ENCODE measurements around the gene GRAP2. TPM values are rescaled to one million over a fixed set of nuclear protein-coding genes. Genes with fewer than 3 reads are reported as not detected.

GRAP2 gene
- total and polyA plus RNA-seq, 2 of the 4 experiments (the other 2 are of a cell fraction) = not detected

GRCh38 chr22:39877079-39877845 lies 23.6 kb upstream of the GRAP2 start:
- WGBS, 2 experiments (ENCODE audit: extremely low coverage in 2 of 2, insufficient read length in 1 of 2) = no CpG with 5 or more reads among the region's 6 CpGs
- no peak for DNase-seq

More at GRCh38 chr22:39877079-39877845, 23.6 kb upstream of the GRAP2 start:
- Histone ChIP-seq H3K14ac (replicated peaks; ENCODE audit: low read depth, low read length) (no peak overlapping the region), H3K9ac (ENCODE audit: low read depth, low read length) (no peak overlapping the region), H2AFZ (replicated peaks; ENCODE audit: low read length, poor library complexity) (no peak overlapping the region), H3K23ac (ENCODE audit: low read depth, low read length) (no peak overlapping the region), H4K8ac (ENCODE audit: low read depth in 2 of 2, low read length in 2 of 2) (no peak overlapping the region), H2BK5ac (ENCODE audit: low read depth, low read length, poor library complexity, severe bottlenecking) (no peak overlapping the region), H3K18ac (ENCODE audit: low read depth, low read length) (no peak overlapping the region), H3K27me3 (ENCODE audit: control insufficient read depth, insufficient read depth, low read length) (peaks cover 24% of the 10 kb centered on the region), H4K20me1 (ENCODE audit: insufficient read depth, low read length) (no peaks in the 10 kb centered on the region), H4K91ac (ENCODE audit: insufficient read depth, low read depth, low read length) (no peak overlapping the region), H2BK120ac (ENCODE audit: low read depth, low read length) (no peak overlapping the region), H2BK20ac (ENCODE audit: low read depth, low read length) (no peak overlapping the region), H3K9me1 (ENCODE audit: insufficient read depth, low read length) (no peaks in the 10 kb centered on the region), H3K27ac (ENCODE audit: insufficient read depth, low read length) (no peak overlapping the region), H3K79me1 (ENCODE audit: low read depth in 1 of 2, low read length in 2 of 2) (no peaks in the 10 kb centered on the region), H3K4me1 (ENCODE audit: control insufficient read depth, insufficient read depth, low read length) (no peaks in the 10 kb centered on the region), H2AK9ac (replicated peaks; ENCODE audit: low read depth, low read length, poor library complexity) (no peak overlapping the region), H2AK5ac (ENCODE audit: low read depth, low read length) (no peak overlapping the region), H3K36me3 (ENCODE audit: control insufficient read depth, insufficient read depth, low read length) (no peaks in the 10 kb centered on the region), H2BK15ac (ENCODE audit: low read depth, low read length) (no peak overlapping the region), H4K5ac (ENCODE audit: low read depth, low read length) (no peak overlapping the region), H3K4me2 (ENCODE audit: low read depth, low read length) (no peak overlapping the region), H3K56ac (ENCODE audit: extremely low read depth, insufficient read depth, low read length) (no peak overlapping the region), H3K9me3 (ENCODE audit: control insufficient read depth, insufficient read depth, low read length) (peaks cover 1% of the 10 kb centered on the region; the same call in 1 of the 2 replicates), H3K4ac (ENCODE audit: low read depth, low read length) (no peak overlapping the region), H3K4me3 (ENCODE audit: insufficient read depth, low read depth, low read length) (no peak overlapping the region)
- no peak for TF ChIP-seq NFE2L2 (IDR thresholded peaks at IDR 0.05; ENCODE audit: low read depth, low read length)
- TF ChIP-seq RCOR1 (IDR thresholded peaks at IDR 0.05; ENCODE audit: insufficient replicate concordance, low read length) = no peak
- no peak for TF ChIP-seq POLR2A (IDR thresholded peaks at IDR 0.05; ENCODE audit: low read depth, low read length)
- TF ChIP-seq USF2 (IDR thresholded peaks at IDR 0.05; ENCODE audit: low read depth, low read length) = no peak
- ChIA-PET POLR2A (ENCODE audit: unreplicated experiment) (no interaction called here), CTCF (interaction anchor here (0.6 kb wide), 1 partner anchor 381 kb away, joined by 4 read pairs; no protein-coding TSS in a partner anchor)
- in situ Hi-C loops (cut with MboI; ENCODE audit: low sequenced_read_pairs) = no loop called here
- dilution Hi-C loops (cut with HindIII; ENCODE audit: low sequenced_read_pairs, unreplicated experiment) = no loop called here
- no TSS peak for BruUV-seq (replicated peaks)
- intact Hi-C loops (cut with micrococcal nuclease) = no loop called here
- ATAC-seq (ENCODE audit: low read depth) = no peak
